ENCODE results near the gene CAPN14. TPM values are rescaled to one million over a fixed set of nuclear protein-coding genes. Genes with fewer than 3 reads are reported as not detected.

CAPN14 gene
- total RNA-seq, 1 experiment from 2014 or later = 0.13 TPM

GRCh38 chr2:31134480-31134879, 82.8 kb downstream of the CAPN14 start:
- CTCF ChIA-PET = no interaction called here
- peaks cover 27% of the 10 kb centered on the region for H3K27me3 ChIP-seq (replicated peaks; ENCODE audit: insufficient read depth, low read depth, low read length, poor library complexity)

DNA sequence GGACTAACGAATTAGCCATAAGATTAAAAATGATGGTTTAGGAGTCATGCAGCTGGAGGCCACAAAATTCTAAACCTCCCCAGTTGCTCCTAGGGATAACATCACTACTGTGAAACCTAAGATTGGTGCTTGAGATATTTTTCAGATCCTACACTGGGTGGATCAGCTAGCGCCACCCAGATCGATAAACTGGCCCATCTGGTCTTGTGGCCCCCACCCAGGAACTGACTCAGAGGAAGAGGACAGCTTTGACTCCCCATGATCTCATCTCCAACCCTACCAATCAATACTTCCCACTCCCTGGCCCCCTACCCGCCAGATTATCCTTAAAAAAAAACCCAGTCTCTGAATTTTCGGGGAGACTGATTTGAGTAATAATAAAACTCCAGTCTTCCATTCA, 84.5 kb downstream of the CAPN14 start:
- no peaks in the 10 kb centered on the region for H3K36me3 ChIP-seq (ENCODE audit: insufficient read depth, low read length, poor library complexity, severe bottlenecking)
- no peak overlapping the region for H3K4me3 ChIP-seq (ENCODE audit: low read depth, low read length, poor library complexity, severe bottlenecking)
- TF ChIP-seq EZH2 (IDR thresholded peaks at IDR 0.05; ENCODE audit: borderline replicate concordance, low read depth, low read length, poor library complexity, severe bottlenecking) (no peak), CTCF (conservative IDR thresholded peaks at IDR 0.05; ENCODE audit: low read depth, low read length) (no peak)
- H3K4me1 ChIP-seq (ENCODE audit: insufficient read depth, low read length, poor library complexity, severe bottlenecking) = peaks cover 19% of the 10 kb centered on the region
- H3K9me3 ChIP-seq (ENCODE audit: low read depth, low read length, poor library complexity, severe bottlenecking) = no peaks in the 10 kb centered on the region
- CTCF ChIA-PET = no interaction called here
- DNase-seq (ENCODE audit: low spot score) = no peak
- BruUV-seq (replicated peaks) = no TSS peak
- H3K27me3 ChIP-seq (replicated peaks; ENCODE audit: insufficient read depth, low read depth, low read length, poor library complexity) = peaks cover 18% of the 10 kb centered on the region
- POLR2A ChIA-PET (ENCODE audit: low non-redundant PET) = no interaction called here
- no peak overlapping the region for H3K27ac ChIP-seq (ENCODE audit: low read depth, low read length, poor library complexity, severe bottlenecking)
- intact Hi-C loops (cut with micrococcal nuclease; ENCODE audit: unreplicated experiment) = no loop called here

More at GRCh38 chr2:31134480-31134879, 82.8 kb downstream of the CAPN14 start:
- Histone ChIP-seq H3K27ac (ENCODE audit: low read depth, low read length, poor library complexity, severe bottlenecking) (no peak overlapping the region), H3K36me3 (ENCODE audit: insufficient read depth, low read length, poor library complexity, severe bottlenecking) (no peaks in the 10 kb centered on the region), H3K4me3 (ENCODE audit: low read depth, low read length, poor library complexity, severe bottlenecking) (no peak overlapping the region), H3K4me1 (ENCODE audit: insufficient read depth, low read length, poor library complexity, severe bottlenecking) (peaks cover 16% of the 10 kb centered on the region), H3K9me3 (ENCODE audit: low read depth, low read length, poor library complexity, severe bottlenecking) (no peaks in the 10 kb centered on the region)
- no peak for DNase-seq (ENCODE audit: low spot score)
- POLR2A ChIA-PET (ENCODE audit: low non-redundant PET) = no interaction called here
- intact Hi-C loops (cut with micrococcal nuclease; ENCODE audit: unreplicated experiment) = no loop called here
- TF ChIP-seq CTCF (conservative IDR thresholded peaks at IDR 0.05; ENCODE audit: low read depth, low read length) (no peak), EZH2 (IDR thresholded peaks at IDR 0.05; ENCODE audit: borderline replicate concordance, low read depth, low read length, poor library complexity, severe bottlenecking) (no peak)
- no TSS peak for BruUV-seq (replicated peaks)

GRCh38 chr2:31131871-31132270, 85.4 kb downstream of the CAPN14 start:
- ChIA-PET POLR2A (ENCODE audit: low non-redundant PET) (no interaction called here), CTCF (no interaction called here)
- peaks cover 10% of the 10 kb centered on the region for H3K27me3 ChIP-seq (replicated peaks; ENCODE audit: insufficient read depth, low read depth, low read length, poor library complexity)
- H3K36me3 ChIP-seq (ENCODE audit: insufficient read depth, low read length, poor library complexity, severe bottlenecking) = no peaks in the 10 kb centered on the region
- intact Hi-C loops (cut with micrococcal nuclease; ENCODE audit: unreplicated experiment) = no loop called here
- BruUV-seq (replicated peaks) = no TSS peak
- peaks cover 11% of the 10 kb centered on the region for H3K4me1 ChIP-seq (ENCODE audit: insufficient read depth, low read length, poor library complexity, severe bottlenecking)
- no peak overlapping the region for H3K27ac ChIP-seq (ENCODE audit: low read depth, low read length, poor library complexity, severe bottlenecking)
- no peak for DNase-seq (ENCODE audit: low spot score)
- TF ChIP-seq EZH2 (IDR thresholded peaks at IDR 0.05; ENCODE audit: borderline replicate concordance, low read depth, low read length, poor library complexity, severe bottlenecking) (no peak), CTCF (conservative IDR thresholded peaks at IDR 0.05; ENCODE audit: low read depth, low read length) (no peak)
- H3K9me3 ChIP-seq (ENCODE audit: low read depth, low read length, poor library complexity, severe bottlenecking) = no peaks in the 10 kb centered on the region
- H3K4me3 ChIP-seq (ENCODE audit: low read depth, low read length, poor library complexity, severe bottlenecking) = no peak overlapping the region
